Chondrocyte (in vitro differentiated cells): ENCODE measurements around the gene EMP1. TPM values are rescaled to one million over a fixed set of nuclear protein-coding genes. Genes with fewer than 3 reads are reported as not detected.

ENCODE experiments used
- DNase-seq: peaks from one replicate; pipeline ENCODE4 v3.0.0; 2021; ENCODE audit warnings: mixed read lengths, low spot score
- H3K27ac Mint-ChIP-seq: one replicate; pipeline ENCODE4 v1.8.0; 2021; ENCODE audit warnings: mild to moderate bottlenecking, moderate library complexity, mixed read lengths; ENCODE audit not compliant: unreplicated experiment
- H3K27me3 Mint-ChIP-seq: 2 replicates; pipeline ENCODE4 v1.8.0; 2021; ENCODE audit warnings: low read depth, mixed read lengths
- H3K36me3 Mint-ChIP-seq: 2 replicates; pipeline ENCODE4 v1.8.0; 2021; ENCODE audit warnings: low read depth, mixed read lengths
- H3K4me1 Mint-ChIP-seq: 2 replicates; pipeline ENCODE4 v1.8.0; 2021; ENCODE audit warnings: low read depth, mild to moderate bottlenecking, mixed read lengths
- H3K4me3 Mint-ChIP-seq: one replicate; pipeline ENCODE4 v1.8.0; 2021; ENCODE audit warnings: mild to moderate bottlenecking, moderate library complexity, mixed read lengths; ENCODE audit not compliant: unreplicated experiment
- H3K9me3 Mint-ChIP-seq: 2 replicates; pipeline ENCODE4 v1.8.0; 2021; ENCODE audit warnings: low read depth, mixed read lengths
- total RNA-seq: library from RNA; stranded (reverse); gene quantifications from 3 replicates; pipeline ENCODE4 v1.2.1, GENCODE V29; 2021
- TF ChIP-seq, protein P1 (sequence below): fragments of 200-600 bp; sonication (generic); IDR thresholded peaks from 2 replicates; pipeline ENCODE4 v1.5.0; 2021; ENCODE audit warnings: antibody characterized with exemption, mild to moderate bottlenecking, moderate library complexity

EMP1 gene
- total RNA-seq, 1 donor from 2014 or later, result 35.7 TPM

DNA sequence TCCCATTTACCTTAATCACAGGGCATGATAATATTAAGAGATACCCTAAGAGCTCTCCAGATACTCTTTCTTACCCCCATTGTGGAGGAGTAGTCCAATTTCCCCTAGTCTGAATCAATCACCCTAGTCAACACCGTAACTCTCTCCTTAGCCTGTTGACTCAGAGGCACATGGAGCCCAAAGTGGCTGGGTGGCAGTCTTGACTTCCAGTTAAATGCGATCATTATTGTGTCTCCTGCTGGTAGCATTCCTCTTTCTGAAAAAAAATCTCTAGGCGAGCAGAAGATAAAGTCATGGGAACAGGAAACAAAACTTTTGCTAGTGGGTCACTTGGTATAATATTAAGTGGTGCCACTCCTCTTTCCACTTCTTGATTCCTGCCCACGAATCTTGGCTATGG, 46.4 kb downstream of the EMP1 start:
- H3K9me3 Mint-ChIP-seq, result no peaks in the 10 kb centered on the region
- no peaks in the 10 kb centered on the region for H3K36me3 Mint-ChIP-seq
- H3K4me1 Mint-ChIP-seq, result no peaks in the 10 kb centered on the region
- no peak overlapping the region for H3K27ac Mint-ChIP-seq
- no peak overlapping the region for H3K4me3 Mint-ChIP-seq
- no peaks in the 10 kb centered on the region for H3K27me3 Mint-ChIP-seq
- DNase-seq, result no peak
- TF ChIP-seq, protein P1, sequence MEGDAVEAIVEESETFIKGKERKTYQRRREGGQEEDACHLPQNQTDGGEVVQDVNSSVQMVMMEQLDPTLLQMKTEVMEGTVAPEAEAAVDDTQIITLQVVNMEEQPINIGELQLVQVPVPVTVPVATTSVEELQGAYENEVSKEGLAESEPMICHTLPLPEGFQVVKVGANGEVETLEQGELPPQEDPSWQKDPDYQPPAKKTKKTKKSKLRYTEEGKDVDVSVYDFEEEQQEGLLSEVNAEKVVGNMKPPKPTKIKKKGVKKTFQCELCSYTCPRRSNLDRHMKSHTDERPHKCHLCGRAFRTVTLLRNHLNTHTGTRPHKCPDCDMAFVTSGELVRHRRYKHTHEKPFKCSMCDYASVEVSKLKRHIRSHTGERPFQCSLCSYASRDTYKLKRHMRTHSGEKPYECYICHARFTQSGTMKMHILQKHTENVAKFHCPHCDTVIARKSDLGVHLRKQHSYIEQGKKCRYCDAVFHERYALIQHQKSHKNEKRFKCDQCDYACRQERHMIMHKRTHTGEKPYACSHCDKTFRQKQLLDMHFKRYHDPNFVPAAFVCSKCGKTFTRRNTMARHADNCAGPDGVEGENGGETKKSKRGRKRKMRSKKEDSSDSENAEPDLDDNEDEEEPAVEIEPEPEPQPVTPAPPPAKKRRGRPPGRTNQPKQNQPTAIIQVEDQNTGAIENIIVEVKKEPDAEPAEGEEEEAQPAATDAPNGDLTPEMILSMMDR, result no peak

- H3K36me3 Mint-ChIP-seq, result no peaks in the 10 kb centered on the region
- no peak overlapping the region for H3K27ac Mint-ChIP-seq
- H3K4me1 Mint-ChIP-seq, result no peaks in the 10 kb centered on the region
- TF ChIP-seq, protein P1, result no peak
- H3K27me3 Mint-ChIP-seq, result peaks cover 4% of the 10 kb centered on the region
- DNase-seq, result no peak
- H3K9me3 Mint-ChIP-seq, result no peaks in the 10 kb centered on the region
- no peak overlapping the region for H3K4me3 Mint-ChIP-seq
Observed at GRCh38 chr12:13243516-13244070, 47.1 kb downstream of the EMP1 start.

DNA sequence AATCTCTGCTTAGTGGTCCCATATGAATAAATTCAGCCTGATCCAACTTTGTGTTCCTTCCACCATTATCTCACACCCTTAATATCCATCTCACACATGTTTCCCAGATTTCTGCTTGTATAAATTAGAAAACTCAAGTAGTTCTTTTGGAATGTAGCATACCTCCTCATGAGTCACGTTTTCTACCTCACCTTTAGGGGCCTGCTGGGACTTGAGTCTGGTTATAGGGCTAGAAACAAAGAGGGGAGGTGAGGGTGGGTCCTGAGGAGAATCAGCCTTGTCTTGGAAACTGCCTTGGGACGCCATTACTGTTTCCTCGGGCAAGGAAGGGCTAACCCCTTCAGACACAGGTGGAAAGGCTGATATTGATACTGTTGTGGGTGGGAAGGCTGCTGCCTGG, 51.1 kb downstream of the EMP1 start:
- Mint-ChIP-seq H3K9me3 (no peaks in the 10 kb centered on the region), H3K4me1 (no peaks in the 10 kb centered on the region), H3K36me3 (no peaks in the 10 kb centered on the region), H3K4me3 (no peak overlapping the region), H3K27ac (no peak overlapping the region), H3K27me3 (peaks cover 6% of the 10 kb centered on the region)
- no peak for DNase-seq
- TF ChIP-seq, protein P1, result no peak

GRCh38 chr12:13248964-13249363, 52.4 kb downstream of the EMP1 start:
- no peak for DNase-seq
- no peaks in the 10 kb centered on the region for H3K9me3 Mint-ChIP-seq
- no peaks in the 10 kb centered on the region for H3K36me3 Mint-ChIP-seq
- peaks cover 6% of the 10 kb centered on the region for H3K27me3 Mint-ChIP-seq
- H3K4me1 Mint-ChIP-seq, result no peaks in the 10 kb centered on the region
- no peak overlapping the region for H3K27ac Mint-ChIP-seq
- TF ChIP-seq, protein P1, result no peak
- H3K4me3 Mint-ChIP-seq, result no peak overlapping the region

- no peak for DNase-seq
- Mint-ChIP-seq H3K36me3 (no peaks in the 10 kb centered on the region), H3K27me3 (peaks cover 6% of the 10 kb centered on the region), H3K4me3 (no peak overlapping the region), H3K4me1 (no peaks in the 10 kb centered on the region), H3K9me3 (no peaks in the 10 kb centered on the region), H3K27ac (no peak overlapping the region)
- TF ChIP-seq, protein P1, result no peak
Observed at GRCh38 chr12:13250416-13250815, 53.9 kb downstream of the EMP1 start.
